Astrocyte (in vitro differentiated cells and primary cell): ENCODE measurements around the gene SLC52A3.

Experiments
- EZH2 ChIP-seq: IDR thresholded peaks from 2 replicates; pipeline ENCODE4 v1.6.1; 2012; ENCODE audit warnings: mild to moderate bottlenecking, low read length, inconsistent platforms; ENCODE audit not compliant: insufficient read depth
- TF ChIP-seq, protein P1 (sequence below): IDR thresholded peaks from 2 replicates; pipeline ENCODE4 v1.5.1; 2011; ENCODE audit warnings: low read depth, mild to moderate bottlenecking, inconsistent platforms, low read length, moderate library complexity; ENCODE audit not compliant: insufficient read depth

DNA sequence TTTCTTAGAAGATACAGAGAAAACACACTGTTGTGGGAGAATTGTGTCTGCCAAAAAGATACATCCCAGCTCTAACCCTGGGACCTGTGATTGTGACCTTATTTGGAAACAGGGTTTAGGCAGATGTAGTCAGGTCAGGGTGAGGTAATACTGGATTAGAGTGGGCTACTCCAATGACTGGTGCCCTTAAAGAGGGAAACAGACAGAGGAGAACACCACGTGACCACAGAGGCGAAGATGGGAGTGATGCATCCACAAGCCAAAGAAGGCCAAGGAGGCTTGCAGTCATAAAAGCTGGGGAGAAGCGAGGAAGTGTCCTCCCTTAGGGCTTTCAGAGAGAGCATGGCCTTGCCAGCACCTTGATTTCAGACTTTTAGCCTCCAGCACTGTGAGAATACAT is 35.6 kb downstream of the SLC52A3 start:
- TF ChIP-seq, protein P1, sequence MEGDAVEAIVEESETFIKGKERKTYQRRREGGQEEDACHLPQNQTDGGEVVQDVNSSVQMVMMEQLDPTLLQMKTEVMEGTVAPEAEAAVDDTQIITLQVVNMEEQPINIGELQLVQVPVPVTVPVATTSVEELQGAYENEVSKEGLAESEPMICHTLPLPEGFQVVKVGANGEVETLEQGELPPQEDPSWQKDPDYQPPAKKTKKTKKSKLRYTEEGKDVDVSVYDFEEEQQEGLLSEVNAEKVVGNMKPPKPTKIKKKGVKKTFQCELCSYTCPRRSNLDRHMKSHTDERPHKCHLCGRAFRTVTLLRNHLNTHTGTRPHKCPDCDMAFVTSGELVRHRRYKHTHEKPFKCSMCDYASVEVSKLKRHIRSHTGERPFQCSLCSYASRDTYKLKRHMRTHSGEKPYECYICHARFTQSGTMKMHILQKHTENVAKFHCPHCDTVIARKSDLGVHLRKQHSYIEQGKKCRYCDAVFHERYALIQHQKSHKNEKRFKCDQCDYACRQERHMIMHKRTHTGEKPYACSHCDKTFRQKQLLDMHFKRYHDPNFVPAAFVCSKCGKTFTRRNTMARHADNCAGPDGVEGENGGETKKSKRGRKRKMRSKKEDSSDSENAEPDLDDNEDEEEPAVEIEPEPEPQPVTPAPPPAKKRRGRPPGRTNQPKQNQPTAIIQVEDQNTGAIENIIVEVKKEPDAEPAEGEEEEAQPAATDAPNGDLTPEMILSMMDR = no peak
- no peak for TF ChIP-seq EZH2
